GM12873 (cell line): ENCODE results near the gene CCDC88C.

Experiments used
- TF ChIP-seq, protein P1 (sequence below): IDR thresholded peaks from 2 replicates; pipeline ENCODE4 v1.5.1; 2012; ENCODE audit warnings: low read depth, mild to moderate bottlenecking, moderate library complexity, low read length, control low read depth; ENCODE audit not compliant: insufficient read depth; ENCODE audit errors: missing control alignments

Gene CCDC88C

DNA sequence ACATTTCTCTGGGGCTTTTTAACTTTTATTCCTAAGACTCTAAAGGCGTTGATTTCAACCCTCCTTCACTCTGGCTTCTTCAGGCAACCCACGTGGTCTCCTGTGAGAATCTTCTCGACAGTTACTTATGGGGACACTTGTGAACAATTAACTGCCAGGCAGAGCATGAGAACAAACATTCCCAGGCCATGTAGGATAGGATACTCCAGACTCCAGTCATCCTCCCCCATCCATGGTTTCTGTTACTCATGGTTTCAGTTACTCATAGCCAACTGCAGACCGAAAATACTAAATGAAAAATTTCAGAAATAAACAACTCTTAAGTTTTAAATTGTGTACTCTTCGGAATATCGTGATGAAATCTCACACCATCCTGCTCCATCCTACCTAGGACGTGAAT is 192.6 kb downstream of the CCDC88C start:
- TF ChIP-seq, protein P1, sequence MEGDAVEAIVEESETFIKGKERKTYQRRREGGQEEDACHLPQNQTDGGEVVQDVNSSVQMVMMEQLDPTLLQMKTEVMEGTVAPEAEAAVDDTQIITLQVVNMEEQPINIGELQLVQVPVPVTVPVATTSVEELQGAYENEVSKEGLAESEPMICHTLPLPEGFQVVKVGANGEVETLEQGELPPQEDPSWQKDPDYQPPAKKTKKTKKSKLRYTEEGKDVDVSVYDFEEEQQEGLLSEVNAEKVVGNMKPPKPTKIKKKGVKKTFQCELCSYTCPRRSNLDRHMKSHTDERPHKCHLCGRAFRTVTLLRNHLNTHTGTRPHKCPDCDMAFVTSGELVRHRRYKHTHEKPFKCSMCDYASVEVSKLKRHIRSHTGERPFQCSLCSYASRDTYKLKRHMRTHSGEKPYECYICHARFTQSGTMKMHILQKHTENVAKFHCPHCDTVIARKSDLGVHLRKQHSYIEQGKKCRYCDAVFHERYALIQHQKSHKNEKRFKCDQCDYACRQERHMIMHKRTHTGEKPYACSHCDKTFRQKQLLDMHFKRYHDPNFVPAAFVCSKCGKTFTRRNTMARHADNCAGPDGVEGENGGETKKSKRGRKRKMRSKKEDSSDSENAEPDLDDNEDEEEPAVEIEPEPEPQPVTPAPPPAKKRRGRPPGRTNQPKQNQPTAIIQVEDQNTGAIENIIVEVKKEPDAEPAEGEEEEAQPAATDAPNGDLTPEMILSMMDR, result no peak

DNA sequence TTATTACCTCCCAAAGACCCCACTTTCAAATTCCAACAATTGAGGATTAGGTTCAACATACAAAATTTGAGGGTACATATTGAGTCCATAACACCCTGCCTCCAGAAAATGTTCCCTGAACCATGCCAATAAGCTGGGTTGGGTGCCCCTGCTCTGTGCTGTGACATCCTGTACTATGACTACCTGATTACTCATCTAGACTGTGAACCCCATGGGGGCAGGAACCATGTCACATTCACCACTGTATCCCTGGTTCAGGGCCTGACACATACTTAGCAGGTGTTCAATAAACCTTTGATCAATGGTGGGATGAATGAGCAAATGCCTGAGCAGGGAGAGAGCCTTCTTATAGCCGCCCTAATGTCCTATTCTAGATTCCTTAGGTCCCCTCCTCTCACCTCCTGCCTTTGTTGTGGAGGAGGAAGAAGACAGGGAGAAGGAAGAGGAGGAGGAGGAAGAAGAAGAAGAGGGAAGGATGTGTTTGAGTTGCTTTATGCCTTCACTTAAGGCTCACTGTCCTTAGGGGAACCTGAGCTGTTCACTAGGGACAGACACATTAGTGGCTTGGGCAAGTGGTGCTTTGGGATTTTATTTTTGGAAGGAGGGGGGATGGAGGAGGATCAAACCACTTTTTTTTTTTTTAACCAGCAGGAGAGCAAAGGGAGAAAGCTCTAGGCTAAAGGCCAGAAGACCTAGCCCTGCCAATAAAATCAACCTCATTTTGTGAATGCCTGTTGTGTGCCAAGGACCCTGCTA is 194.4 kb downstream of the CCDC88C start:
- TF ChIP-seq, protein P1, result no peak
